ENCODE results near the gene CFDP1.

- TF ChIP-seq EP300 (IDR thresholded peaks at IDR 0.05; ENCODE audit: borderline replicate concordance) (no peak), CREB1 (IDR thresholded peaks at IDR 0.05; ENCODE audit: low read depth) (no peak), YY1 (IDR thresholded peaks at IDR 0.05; ENCODE audit: low read depth) (no peak), CEBPB (IDR thresholded peaks at IDR 0.05) (no peak), NFIC (IDR thresholded peaks at IDR 0.05) (no peak), EGR1 (IDR thresholded peaks at IDR 0.05) (no peak), REST (IDR thresholded peaks at IDR 0.05; ENCODE audit: low read depth) (no peak), TAF1 (IDR thresholded peaks at IDR 0.05; ENCODE audit: low read depth) (no peak), USF1 (IDR thresholded peaks at IDR 0.05) (no peak), MAX (IDR thresholded peaks at IDR 0.05) (no peak)
These were observed 168.8 kb downstream of the CFDP1 start for GRCh38 chr16:75264457-75264998.
